HG03196 (cell line): ENCODE results near the gene PSAT1.

ENCODE experiments used
- ATAC-seq: cut with Tn5 transposase; IDR thresholded peaks from one replicate; pipeline ENCODE4 v1.9.1; 2021; ENCODE audit not compliant: unreplicated experiment

The PSAT1 gene

DNA sequence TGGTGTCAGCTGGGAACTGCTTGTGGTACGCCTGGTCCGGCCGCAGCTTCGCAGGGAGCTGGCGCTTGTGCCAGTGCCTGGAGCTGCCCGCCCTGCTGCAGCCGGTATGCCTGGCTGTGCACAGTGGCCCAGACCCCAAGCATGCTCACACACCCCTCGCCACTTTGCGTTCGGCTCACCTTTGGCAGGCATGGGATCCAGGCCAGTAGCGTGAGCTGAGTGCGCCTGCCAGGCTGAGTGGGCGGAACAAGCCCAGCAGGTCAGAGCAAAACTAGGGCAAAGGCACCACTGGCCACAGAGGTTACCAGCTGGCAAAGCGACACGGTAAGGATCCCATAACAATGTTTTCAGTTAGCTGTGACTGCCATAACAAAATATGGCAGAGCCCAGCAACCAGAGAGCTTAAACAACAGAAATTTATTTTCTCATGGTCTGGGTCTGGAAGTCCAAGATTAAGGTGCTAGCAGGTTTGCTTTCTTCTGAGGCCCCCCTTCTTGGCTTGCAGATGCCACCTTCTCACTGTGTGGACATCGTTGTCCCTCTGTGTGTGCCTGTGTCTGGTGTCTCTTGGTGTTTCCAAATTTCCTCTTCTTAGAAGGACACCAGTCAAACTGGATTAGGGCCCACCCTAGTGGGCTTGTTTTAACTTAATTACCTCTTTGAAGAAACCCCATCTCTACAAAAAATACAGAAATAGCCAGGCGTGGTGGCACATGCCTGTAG is 61.6 kb downstream of the PSAT1 start:
- ATAC-seq, result no peak

DNA sequence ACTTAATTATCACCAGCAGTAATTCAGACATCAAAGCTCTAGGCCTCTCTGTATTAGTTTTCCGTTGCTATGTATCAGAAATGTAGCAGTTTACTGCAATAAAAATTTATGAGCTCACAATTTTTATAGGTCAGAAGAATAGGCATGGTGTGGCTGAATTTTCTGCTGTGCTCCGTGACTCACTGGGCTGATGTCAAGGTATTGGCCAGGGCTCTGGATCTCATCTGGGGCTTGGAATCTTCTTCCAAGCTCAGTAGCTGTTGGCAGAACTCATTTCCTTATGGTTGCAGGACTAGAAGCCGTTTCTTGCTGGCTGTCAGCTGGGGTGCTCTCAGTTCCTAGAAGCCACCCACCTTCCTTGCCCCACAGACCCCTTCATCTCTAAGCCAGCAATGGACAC is 66.3 kb downstream of the PSAT1 start:
- ATAC-seq, result no peak

DNA sequence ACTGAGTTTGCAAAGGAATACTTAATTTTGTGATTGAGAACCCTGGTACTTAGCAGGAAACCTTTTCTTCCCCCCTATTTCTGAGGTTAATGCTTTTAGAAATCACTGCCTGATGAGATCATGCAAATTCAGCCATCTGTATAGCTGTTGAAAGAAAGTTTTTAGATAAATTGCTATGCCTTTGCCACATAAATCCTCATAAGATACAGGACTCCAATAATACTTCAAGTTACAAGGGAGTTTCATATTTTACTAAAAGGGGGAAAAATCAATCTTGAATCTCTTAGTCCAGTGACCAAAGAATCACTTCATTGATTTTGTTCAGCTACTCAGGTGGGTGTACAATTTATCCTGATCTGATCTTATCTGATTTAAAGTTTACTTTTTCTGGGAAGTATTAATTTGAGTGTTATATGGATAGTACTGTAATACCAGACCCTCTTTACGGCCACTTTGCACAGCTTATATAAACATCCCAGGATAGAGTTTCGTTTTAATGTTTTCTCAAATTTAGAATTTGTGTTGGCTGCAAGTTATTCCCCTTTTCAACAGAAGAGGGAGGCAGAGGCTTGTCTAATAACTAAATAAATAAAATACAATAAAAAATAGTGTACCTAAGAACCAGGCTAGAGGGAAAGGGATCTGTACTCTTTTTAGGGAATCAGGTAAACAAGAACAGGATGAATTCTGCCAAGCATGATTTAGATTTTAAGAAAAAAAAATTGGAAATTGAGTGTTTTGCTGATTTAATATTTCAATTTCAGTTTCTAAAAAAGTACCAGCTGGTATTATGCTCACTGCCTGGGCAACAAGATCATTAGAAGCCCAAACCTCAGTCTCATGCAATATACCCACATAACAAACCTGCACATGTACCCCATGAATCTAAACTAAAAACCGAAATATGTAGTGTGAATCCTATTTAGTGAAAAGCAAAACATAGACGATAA is 69.1 kb downstream of the PSAT1 start:
- no peak for ATAC-seq

DNA sequence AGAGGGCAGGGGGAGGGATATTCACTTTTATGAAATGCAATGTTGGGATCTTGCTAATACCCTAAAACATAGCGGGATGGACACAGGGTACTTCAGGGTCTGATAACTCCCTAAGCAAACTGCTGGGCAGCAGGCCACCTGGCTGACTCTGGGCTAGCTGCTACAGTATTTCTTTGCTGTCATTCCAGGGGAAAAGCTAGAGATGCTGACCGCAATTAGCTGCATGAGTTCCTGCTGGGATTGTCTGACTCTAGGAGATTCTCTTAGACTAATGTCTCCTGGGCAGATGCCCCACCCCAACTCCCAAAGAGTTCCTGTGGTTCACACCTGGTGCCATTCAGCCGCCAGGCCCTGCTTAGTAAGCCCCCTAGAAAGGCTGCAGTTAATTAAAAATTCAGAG is 69.9 kb downstream of the PSAT1 start:
- no peak for ATAC-seq

DNA sequence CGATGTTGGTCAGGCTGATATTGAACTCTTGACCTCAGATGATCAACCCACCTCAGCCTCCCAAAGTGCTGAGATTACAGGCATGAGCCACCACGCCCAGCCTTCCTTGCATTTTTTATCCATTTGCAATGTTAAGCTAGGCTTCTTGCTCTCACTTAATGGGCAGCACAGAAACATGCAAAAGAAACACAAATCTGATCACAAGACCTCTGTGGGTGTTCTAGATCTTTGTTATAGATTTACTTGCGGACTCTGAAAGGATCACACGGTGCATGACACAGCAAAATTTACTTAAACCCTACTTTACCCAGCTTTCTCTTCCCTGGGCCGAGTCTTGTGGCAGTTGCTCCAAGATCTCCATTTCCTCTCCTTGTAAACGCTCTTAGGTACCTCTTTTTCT is 71.3 kb downstream of the PSAT1 start:
- ATAC-seq, result no peak

DNA sequence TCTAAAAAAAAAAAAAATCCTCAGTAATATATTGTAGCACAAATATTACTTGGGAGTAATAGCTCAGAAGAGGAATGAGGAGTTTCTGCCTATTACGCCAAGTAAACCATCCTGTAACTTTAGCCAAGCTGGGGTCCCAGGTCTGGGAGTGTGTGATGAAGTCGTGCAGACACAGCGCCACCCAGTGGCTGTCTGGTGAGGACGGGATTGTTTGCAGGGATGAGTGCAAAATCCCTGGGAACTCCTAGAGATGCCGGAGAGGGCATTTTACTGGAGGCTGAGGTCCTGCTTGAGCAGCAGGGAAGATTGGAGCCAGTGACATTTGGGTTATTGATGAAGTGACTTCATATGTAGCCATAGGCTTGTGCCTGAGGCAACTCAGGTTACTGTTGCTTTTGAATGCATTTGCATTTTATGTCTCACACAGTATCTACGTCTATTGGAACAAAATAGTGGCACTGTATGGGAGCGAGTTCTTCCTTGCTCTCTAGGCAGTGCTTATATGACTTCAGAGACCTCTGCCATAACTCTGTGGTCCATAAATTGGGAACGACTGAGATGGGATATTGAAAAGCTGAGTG is 72.8 kb downstream of the PSAT1 start:
- peak; percentile 55 for ATAC-seq

DNA sequence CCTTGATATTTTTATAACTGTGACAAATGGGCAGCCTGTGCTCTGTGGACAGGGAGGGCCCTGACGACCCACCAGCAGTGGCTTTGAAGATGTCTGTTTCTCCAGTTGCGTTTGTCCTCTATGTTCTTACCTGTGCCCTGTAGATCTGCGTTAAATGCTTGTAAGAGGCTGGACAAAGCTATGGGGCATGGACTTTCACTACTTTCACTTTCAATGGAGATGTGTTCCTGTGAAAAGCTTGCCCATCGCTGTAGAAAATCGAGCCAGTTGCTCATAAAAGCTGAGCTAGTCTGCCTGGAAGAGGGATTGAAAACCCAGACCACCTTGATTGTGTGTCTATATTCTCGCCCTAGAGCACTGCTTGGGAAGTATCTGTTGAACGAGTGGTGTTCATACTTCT is 74.1 kb downstream of the PSAT1 start:
- no peak for ATAC-seq

DNA sequence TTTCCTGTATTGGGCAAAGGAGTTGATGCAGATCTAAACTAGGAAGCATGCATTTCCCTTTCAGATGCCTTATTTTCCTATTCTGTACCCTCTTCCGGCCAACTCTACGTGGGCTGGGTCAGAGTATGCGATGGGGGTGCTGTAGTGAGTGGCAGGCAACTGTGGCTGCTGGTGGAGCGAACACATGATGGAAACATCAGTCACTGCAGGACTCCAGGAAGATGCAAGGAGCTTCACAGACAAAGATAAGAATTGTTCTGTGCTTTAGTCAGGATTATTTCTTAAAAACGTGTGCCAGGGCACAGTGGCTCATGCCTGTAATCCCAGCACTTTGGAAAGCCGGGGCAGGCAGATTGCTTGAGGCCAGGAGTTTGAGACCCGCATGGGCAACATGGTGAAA is 75.1 kb downstream of the PSAT1 start:
- no peak for ATAC-seq
